ENCODE data around the gene MSI2. TPM values are rescaled to one million over a fixed set of nuclear protein-coding genes. Genes with fewer than 3 reads are reported as not detected.
A peak's percentile ranks its signal among the peaks of the same experiment; 100 is the strongest.

The MSI2 gene
- total RNA-seq, 2 donors from 2014 or later = 30.1 to 41.1 TPM

GRCh38 chr17:57478478-57479250 is 222.3 kb downstream of the MSI2 start:
- Histone ChIP-seq H3K4me3 (no peak overlapping the region), H3K9me3 (no peaks in the 10 kb centered on the region), H3K4me1 (peaks cover 0 to 62% of the 10 kb centered on the region in 2 donors), H3K27ac (peak overlapping the region; percentile 32 to 47), H3K36me3 (no peaks in the 10 kb centered on the region), H3K27me3 (no peaks in the 10 kb centered on the region)
- peak; percentile 85 for DNase-seq (ENCODE audit: low spot score)
- TF ChIP-seq CTCF (IDR thresholded peaks at IDR 0.05) = no peak

GRCh38 chr17:57480438-57481196 is 224.3 kb downstream of the MSI2 start:
- no peak for TF ChIP-seq CTCF (IDR thresholded peaks at IDR 0.05)
- H3K4me1 ChIP-seq = peaks cover 0 to 59% of the 10 kb centered on the region in 2 donors
- no peak for DNase-seq (ENCODE audit: low spot score)
- H3K27me3 ChIP-seq = no peaks in the 10 kb centered on the region
- no peaks in the 10 kb centered on the region for H3K36me3 ChIP-seq
- no peaks in the 10 kb centered on the region for H3K9me3 ChIP-seq
- H3K27ac ChIP-seq = peak overlapping the region; percentile 56 to 80
- H3K4me3 ChIP-seq = no peak overlapping the region

- DNase-seq (ENCODE audit: low spot score) = peak; percentile 76
- no peak for TF ChIP-seq CTCF (IDR thresholded peaks at IDR 0.05)
- peak overlapping the region; percentile 9 to 24 for H3K27ac ChIP-seq
- H3K9me3 ChIP-seq = no peaks in the 10 kb centered on the region
- H3K4me3 ChIP-seq = no peak overlapping the region
- peaks cover 0 to 72% of the 10 kb centered on the region in 2 donors for H3K4me1 ChIP-seq
- no peaks in the 10 kb centered on the region for H3K36me3 ChIP-seq
- no peaks in the 10 kb centered on the region for H3K27me3 ChIP-seq
Observed at GRCh38 chr17:57481910-57482391, 225.6 kb downstream of the MSI2 start.

- Histone ChIP-seq H3K4me3 (no peak overlapping the region), H3K4me1 (peaks cover 0 to 74% of the 10 kb centered on the region in 2 donors), H3K27me3 (no peaks in the 10 kb centered on the region), H3K9me3 (no peaks in the 10 kb centered on the region), H3K27ac (peak overlapping the region in 1 of 2 donors; percentile 9), H3K36me3 (no peaks in the 10 kb centered on the region)
- DNase-seq (ENCODE audit: low spot score) = no peak
- TF ChIP-seq CTCF (IDR thresholded peaks at IDR 0.05) = no peak
Observed at GRCh38 chr17:57482657-57483056, 226.3 kb downstream of the MSI2 start.

- H3K4me1 ChIP-seq = peaks cover 0 to 74% of the 10 kb centered on the region in 2 donors
- no peak overlapping the region for H3K4me3 ChIP-seq
- H3K27ac ChIP-seq = no peak overlapping the region
- H3K27me3 ChIP-seq = no peaks in the 10 kb centered on the region
- DNase-seq (ENCODE audit: low spot score) = no peak
- no peaks in the 10 kb centered on the region for H3K9me3 ChIP-seq
- no peaks in the 10 kb centered on the region for H3K36me3 ChIP-seq
- TF ChIP-seq CTCF (IDR thresholded peaks at IDR 0.05) = no peak
Observed at GRCh38 chr17:57484081-57484666, 227.9 kb downstream of the MSI2 start.

Data from right atrium auricular region (tissue), 2 donors.